DND-41 (cell line): Measurements from ENCODE around the gene DOP1B.
"Not testable (repeated sequence)": the region's sequence is repeated elsewhere in the genome, so short reads cannot be mapped to it uniquely, and the experiment has no call there.

Experiments
- CTCF ChIP-seq: IDR thresholded peaks from 2 replicates; pipeline ENCODE4 v1.5.1; 2012; ENCODE audit warnings: borderline replicate concordance, low read length, moderate library complexity, mild to moderate bottlenecking; ENCODE audit not compliant: poor library complexity, severe bottlenecking; ENCODE audit errors: extremely low read depth
- EZH2 ChIP-seq: IDR thresholded peaks from 3 replicates; pipeline ENCODE4 v1.6.1; 2012; ENCODE audit warnings: borderline replicate concordance, low read depth, mild to moderate bottlenecking, moderate library complexity, low read length, inconsistent platforms; ENCODE audit not compliant: severe bottlenecking

- TF ChIP-seq CTCF, EZH2: not testable (repeated sequence)
Measured at GRCh38 chr21:36199575-36199974, 43.0 kb downstream of the DOP1B start.
